Measurements from ENCODE around the gene PCLAF.

Gene PCLAF

GRCh38 chr15:64315216-64315615 is 66.0 kb downstream of the PCLAF start:
- POLR2A ChIA-PET: interaction anchor here (1.3 kb wide), 1 partner anchor 66 kb away, joined by 3 read pairs; no protein-coding TSS in a partner anchor
- DNase-seq (ENCODE audit: extremely low spot score): peak; percentile 3
- CTCF ChIA-PET: no interaction called here
- TF ChIP-seq HDGF (IDR thresholded peaks at IDR 0.05; ENCODE audit: borderline replicate concordance): no peak

- no peak for DNase-seq (ENCODE audit: extremely low spot score)
- POLR2A ChIA-PET: interaction anchor here (0.7 kb wide), 1 partner anchor 13 kb away, joined by 3 read pairs; no protein-coding TSS in a partner anchor
- CTCF ChIA-PET: no interaction called here
- TF ChIP-seq SUZ12 (IDR thresholded peaks at IDR 0.05) (no peak), TARDBP (IDR thresholded peaks at IDR 0.05) (no peak), FOXA1 (IDR thresholded peaks at IDR 0.05) (no peak), ZNF384 (IDR thresholded peaks at IDR 0.05) (no peak), PKNOX1 (IDR thresholded peaks at IDR 0.05) (no peak), ELF4 (IDR thresholded peaks at IDR 0.05) (no peak), L3MBTL2 (conservative IDR thresholded peaks at IDR 0.05) (no peak), FOXK2 (IDR thresholded peaks at IDR 0.05) (no peak), CTBP1 (IDR thresholded peaks at IDR 0.05; ENCODE audit: borderline replicate concordance) (no peak), NFRKB (IDR thresholded peaks at IDR 0.05) (no peak), ARNT (IDR thresholded peaks at IDR 0.05) (no peak), HDGF (IDR thresholded peaks at IDR 0.05; ENCODE audit: borderline replicate concordance) (no peak), LEF1 (IDR thresholded peaks at IDR 0.05; ENCODE audit: borderline replicate concordance) (no peak), BHLHE40 (IDR thresholded peaks at IDR 0.05; ENCODE audit: borderline replicate concordance) (no peak), FOXM1 (IDR thresholded peaks at IDR 0.05; ENCODE audit: borderline replicate concordance) (no peak), SP1 (IDR thresholded peaks at IDR 0.05) (no peak)
Measured at GRCh38 chr15:64314456-64314855, 66.8 kb downstream of the PCLAF start.

Measured in HEK293T (cell line).